Measurements from ENCODE around the gene FANCL.
"Not testable (repeated sequence)": the region's sequence is repeated elsewhere in the genome, so short reads cannot be mapped to it uniquely, and the experiment has no call there.

Gene FANCL

GRCh38 chr2:58171831-58172230 is 69.3 kb downstream of the FANCL start:
- not testable (repeated sequence) for H3K27ac ChIP-seq (ENCODE audit: low read depth, low read length); H3K4me1 ChIP-seq (ENCODE audit: insufficient read depth, low read length); H3K4me3 ChIP-seq (ENCODE audit: low read length); H3K27me3 ChIP-seq (ENCODE audit: insufficient read depth, low read length); H3K36me3 ChIP-seq (ENCODE audit: insufficient read depth, low read length); H3K9ac ChIP-seq (ENCODE audit: low read depth, low read length); H3K9me3 ChIP-seq (ENCODE audit: insufficient read depth, low read depth, low read length)
- WGBS: 80% methylated on average over 16 of the region's 16 CpGs

DNA sequence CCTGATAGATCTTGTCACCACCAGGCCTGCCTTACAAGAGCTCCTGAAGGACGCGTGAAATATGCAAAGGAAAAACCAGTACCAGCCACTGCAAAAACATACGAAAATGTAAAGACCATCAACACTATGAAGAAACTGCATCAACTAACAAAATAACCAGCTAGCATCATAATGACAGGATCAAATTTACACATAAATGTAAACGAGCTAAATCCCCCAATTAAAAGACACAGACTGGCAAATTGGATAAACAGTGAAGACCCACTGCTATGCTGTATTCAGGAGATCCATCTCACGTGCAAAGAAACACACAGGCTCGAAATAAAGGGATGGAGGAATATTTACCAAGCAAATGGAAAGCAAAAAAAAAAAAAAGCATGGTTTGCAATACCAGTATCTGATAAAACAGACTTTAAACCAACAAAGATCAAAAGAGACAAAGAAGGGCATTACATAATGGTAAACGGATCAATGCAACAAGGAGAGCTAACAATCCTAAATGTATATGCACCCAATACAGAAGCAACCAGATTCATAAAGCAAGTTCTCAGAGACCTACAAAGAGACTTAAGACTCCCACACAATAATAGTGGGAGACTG is 70.7 kb downstream of the FANCL start:
- not testable (repeated sequence) for H3K4me3 ChIP-seq (ENCODE audit: low read length); H3K9me3 ChIP-seq (ENCODE audit: insufficient read depth, low read depth, low read length); H3K9ac ChIP-seq (ENCODE audit: low read depth, low read length); H3K27me3 ChIP-seq (ENCODE audit: insufficient read depth, low read length); H3K27ac ChIP-seq (ENCODE audit: low read depth, low read length); H3K4me1 ChIP-seq (ENCODE audit: insufficient read depth, low read length)
- H3K36me3 ChIP-seq (ENCODE audit: insufficient read depth, low read length): peaks cover 21% of the 10 kb centered on the region; the same call in 1 of the 2 replicates
- 92% methylated on average over 7 of the region's 7 CpGs for WGBS

DNA sequence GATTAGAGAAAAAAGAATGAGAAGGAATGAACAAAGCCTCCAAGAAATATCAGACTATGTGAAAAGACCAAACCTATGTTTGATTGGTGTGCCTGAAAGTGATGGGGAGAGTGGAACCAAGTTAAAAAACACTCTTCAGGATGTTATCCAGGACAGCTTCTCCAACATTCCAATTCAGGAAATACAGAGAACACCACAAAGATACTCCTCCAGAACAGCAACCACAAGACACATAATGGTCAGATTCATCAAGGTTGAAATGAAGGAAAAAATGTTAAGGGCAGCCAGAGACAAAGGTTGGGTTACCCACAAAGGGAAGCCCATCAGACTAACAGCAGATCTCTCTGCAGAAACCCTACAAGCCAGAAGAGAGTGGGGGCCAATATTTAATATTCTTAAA is 71.3 kb downstream of the FANCL start:
- H3K9me3 ChIP-seq (ENCODE audit: insufficient read depth, low read depth, low read length); H3K27me3 ChIP-seq (ENCODE audit: insufficient read depth, low read length); H3K9ac ChIP-seq (ENCODE audit: low read depth, low read length); H3K4me3 ChIP-seq (ENCODE audit: low read length); H3K27ac ChIP-seq (ENCODE audit: low read depth, low read length); H3K4me1 ChIP-seq (ENCODE audit: insufficient read depth, low read length): not testable (repeated sequence)
- peaks cover 27% of the 10 kb centered on the region for H3K36me3 ChIP-seq (ENCODE audit: insufficient read depth, low read length)

DNA sequence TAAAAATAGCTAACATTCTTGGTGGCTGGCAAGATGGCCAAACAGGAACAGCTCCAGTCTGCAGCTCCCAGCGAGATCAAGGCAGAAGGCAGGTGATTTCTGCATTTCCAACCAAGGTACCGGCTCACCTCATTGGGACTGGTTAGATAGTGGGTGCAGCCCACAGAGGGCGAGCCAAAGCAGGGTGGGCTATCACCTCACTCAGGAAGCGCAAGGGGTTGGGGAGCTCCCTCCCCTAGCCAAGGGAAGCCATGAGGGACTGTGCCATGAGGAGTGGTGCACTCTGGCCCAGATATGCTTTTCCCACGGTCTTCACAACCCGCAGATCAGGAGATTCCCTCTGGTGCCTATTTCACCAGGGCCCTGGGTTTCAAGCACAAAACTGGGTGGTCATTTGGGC is 73.0 kb downstream of the FANCL start:
- not testable (repeated sequence) for H3K27me3 ChIP-seq (ENCODE audit: insufficient read depth, low read length); H3K4me3 ChIP-seq (ENCODE audit: low read length); H3K27ac ChIP-seq (ENCODE audit: low read depth, low read length); H3K9ac ChIP-seq (ENCODE audit: low read depth, low read length); H3K4me1 ChIP-seq (ENCODE audit: insufficient read depth, low read length); H3K9me3 ChIP-seq (ENCODE audit: insufficient read depth, low read depth, low read length)
- peaks cover 43% of the 10 kb centered on the region for H3K36me3 ChIP-seq (ENCODE audit: insufficient read depth, low read length)
- 96% methylated on average over 6 of the region's 6 CpGs for WGBS

GRCh38 chr2:58163913-58164312 is 77.2 kb downstream of the FANCL start:
- Histone ChIP-seq H3K9ac (ENCODE audit: low read depth, low read length) (no peak overlapping the region), H3K9me3 (ENCODE audit: insufficient read depth, low read depth, low read length) (no peaks in the 10 kb centered on the region), H3K27me3 (ENCODE audit: insufficient read depth, low read length) (no peaks in the 10 kb centered on the region), H3K27ac (ENCODE audit: low read depth, low read length) (no peak overlapping the region), H3K4me3 (ENCODE audit: low read length) (no peak overlapping the region), H3K36me3 (ENCODE audit: insufficient read depth, low read length) (peaks cover 79% of the 10 kb centered on the region), H3K4me1 (ENCODE audit: insufficient read depth, low read length) (no peaks in the 10 kb centered on the region)
- WGBS: 94% methylated on average over 3 of the region's 3 CpGs

GRCh38 chr2:58158481-58158880 is 82.6 kb downstream of the FANCL start:
- H3K4me3 ChIP-seq (ENCODE audit: low read length): no peak overlapping the region
- no peaks in the 10 kb centered on the region for H3K27me3 ChIP-seq (ENCODE audit: insufficient read depth, low read length)
- no peaks in the 10 kb centered on the region for H3K4me1 ChIP-seq (ENCODE audit: insufficient read depth, low read length)
- no peak overlapping the region for H3K9ac ChIP-seq (ENCODE audit: low read depth, low read length)
- H3K27ac ChIP-seq (ENCODE audit: low read depth, low read length): no peak overlapping the region
- 97% methylated on average over 3 of the region's 4 CpGs for WGBS
- H3K9me3 ChIP-seq (ENCODE audit: insufficient read depth, low read depth, low read length): no peaks in the 10 kb centered on the region
- H3K36me3 ChIP-seq (ENCODE audit: insufficient read depth, low read length): peaks cover 60% of the 10 kb centered on the region

GRCh38 chr2:58157754-58158153 is 83.4 kb downstream of the FANCL start:
- Histone ChIP-seq H3K9ac (ENCODE audit: low read depth, low read length) (no peak overlapping the region), H3K4me1 (ENCODE audit: insufficient read depth, low read length) (no peaks in the 10 kb centered on the region), H3K4me3 (ENCODE audit: low read length) (no peak overlapping the region), H3K9me3 (ENCODE audit: insufficient read depth, low read depth, low read length) (no peaks in the 10 kb centered on the region), H3K27me3 (ENCODE audit: insufficient read depth, low read length) (no peaks in the 10 kb centered on the region), H3K36me3 (ENCODE audit: insufficient read depth, low read length) (peaks cover 53% of the 10 kb centered on the region), H3K27ac (ENCODE audit: low read depth, low read length) (no peak overlapping the region)

- Histone ChIP-seq H3K4me1 (ENCODE audit: insufficient read depth, low read length) (no peaks in the 10 kb centered on the region), H3K9ac (ENCODE audit: low read depth, low read length) (no peak overlapping the region), H3K9me3 (ENCODE audit: insufficient read depth, low read depth, low read length) (no peaks in the 10 kb centered on the region), H3K36me3 (ENCODE audit: insufficient read depth, low read length) (peaks cover 43% of the 10 kb centered on the region), H3K27me3 (ENCODE audit: insufficient read depth, low read length) (no peaks in the 10 kb centered on the region), H3K27ac (ENCODE audit: low read depth, low read length) (no peak overlapping the region), H3K4me3 (ENCODE audit: low read length) (no peak overlapping the region)
Measured at GRCh38 chr2:58156780-58157179, 84.3 kb downstream of the FANCL start.

GRCh38 chr2:58155160-58155778 is 85.9 kb downstream of the FANCL start:
- H3K9ac ChIP-seq (ENCODE audit: low read depth, low read length): no peak overlapping the region
- H3K27ac ChIP-seq (ENCODE audit: low read depth, low read length): no peak overlapping the region
- WGBS: 91% methylated on average over 4 of the region's 7 CpGs
- H3K4me3 ChIP-seq (ENCODE audit: low read length): no peak overlapping the region
- no peaks in the 10 kb centered on the region for H3K9me3 ChIP-seq (ENCODE audit: insufficient read depth, low read depth, low read length)
- peaks cover 28% of the 10 kb centered on the region for H3K36me3 ChIP-seq (ENCODE audit: insufficient read depth, low read length)
- H3K27me3 ChIP-seq (ENCODE audit: insufficient read depth, low read length): no peaks in the 10 kb centered on the region
- H3K4me1 ChIP-seq (ENCODE audit: insufficient read depth, low read length): no peaks in the 10 kb centered on the region

DNA sequence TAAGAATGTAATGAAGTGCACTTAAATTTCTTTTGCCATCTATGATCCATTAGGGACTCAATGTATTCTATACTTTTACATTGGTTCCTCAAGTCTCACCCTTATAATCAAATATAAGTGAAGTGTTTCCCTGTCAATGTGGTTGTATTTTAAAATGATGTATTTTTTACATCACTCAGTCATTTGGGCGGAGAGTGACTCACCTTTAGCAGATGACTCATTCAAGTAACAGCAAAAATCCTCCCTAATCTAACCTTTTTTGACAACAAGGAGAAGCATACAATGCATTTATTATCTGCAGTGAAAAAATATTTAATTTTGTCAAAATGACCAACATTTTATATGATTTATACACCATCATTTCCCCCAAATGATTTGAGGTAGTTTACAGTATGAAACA is 94.4 kb downstream of the FANCL start:
- H3K27ac ChIP-seq (ENCODE audit: low read depth, low read length): no peak overlapping the region
- H3K27me3 ChIP-seq (ENCODE audit: insufficient read depth, low read length): no peaks in the 10 kb centered on the region
- peaks cover 10% of the 10 kb centered on the region for H3K36me3 ChIP-seq (ENCODE audit: insufficient read depth, low read length)
- no peak overlapping the region for H3K4me3 ChIP-seq (ENCODE audit: low read length)
- 93% methylated on average over 1 of the region's 1 CpG for WGBS
- no peaks in the 10 kb centered on the region for H3K9me3 ChIP-seq (ENCODE audit: insufficient read depth, low read depth, low read length)
- no peaks in the 10 kb centered on the region for H3K4me1 ChIP-seq (ENCODE audit: insufficient read depth, low read length)
- no peak overlapping the region for H3K9ac ChIP-seq (ENCODE audit: low read depth, low read length)

- 98% methylated on average over 5 of the region's 6 CpGs for WGBS
- not testable (repeated sequence) for H3K27ac ChIP-seq (ENCODE audit: low read depth, low read length); H3K27me3 ChIP-seq (ENCODE audit: insufficient read depth, low read length); H3K9ac ChIP-seq (ENCODE audit: low read depth, low read length); H3K4me3 ChIP-seq (ENCODE audit: low read length); H3K9me3 ChIP-seq (ENCODE audit: insufficient read depth, low read depth, low read length); H3K4me1 ChIP-seq (ENCODE audit: insufficient read depth, low read length)
- peaks cover 12% of the 10 kb centered on the region for H3K36me3 ChIP-seq (ENCODE audit: insufficient read depth, low read length)
Measured at GRCh38 chr2:58145769-58146168, 95.4 kb downstream of the FANCL start.

DNA sequence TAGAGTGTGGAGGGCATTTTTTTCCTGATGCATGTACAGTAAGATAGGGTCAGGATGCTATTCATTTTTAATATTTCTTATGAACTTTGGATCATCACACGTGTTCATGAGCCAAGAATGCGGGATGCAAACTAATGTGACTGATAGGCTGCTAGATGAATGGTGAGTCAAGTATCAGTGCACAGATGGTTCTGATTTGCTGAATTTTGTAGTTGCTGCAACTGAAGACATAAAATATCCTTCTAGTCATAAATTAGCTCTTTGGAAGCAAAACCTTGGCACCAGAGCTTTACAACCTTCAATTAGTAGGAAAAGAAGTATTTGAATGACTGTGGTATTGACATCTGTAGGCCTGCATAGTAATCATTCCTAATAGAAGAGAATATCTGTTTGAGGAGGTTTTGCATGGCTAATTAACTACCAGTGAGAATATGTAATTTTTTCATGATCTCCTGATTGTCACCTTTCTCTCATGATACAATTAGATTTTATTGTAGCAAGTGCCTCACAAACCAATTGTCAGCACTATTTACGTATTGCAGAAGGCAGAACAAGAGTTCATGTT is 100.5 kb downstream of the FANCL start:
- Histone ChIP-seq H3K9me3 (ENCODE audit: insufficient read depth, low read depth, low read length) (no peaks in the 10 kb centered on the region), H3K27ac (ENCODE audit: low read depth, low read length) (no peak overlapping the region), H3K4me3 (ENCODE audit: low read length) (no peak overlapping the region), H3K9ac (ENCODE audit: low read depth, low read length) (no peak overlapping the region), H3K36me3 (ENCODE audit: insufficient read depth, low read length) (0 out of 2 replicates have a peak, but pooled peaks cover 2% of the 10 kb centered on the region), H3K4me1 (ENCODE audit: insufficient read depth, low read length) (peaks cover 4% of the 10 kb centered on the region; the same call in 1 of the 2 replicates), H3K27me3 (ENCODE audit: insufficient read depth, low read length) (no peaks in the 10 kb centered on the region)
- WGBS: 94% methylated on average over 3 of the region's 3 CpGs

All from HUES64 (cell line).